Osteoblast (primary cell): ENCODE measurements around the gene NAALADL1. TPM values are rescaled to one million over a fixed set of nuclear protein-coding genes. Genes with fewer than 3 reads are reported as not detected.

Experiments used
- DNase-seq: peaks from one replicate; pipeline ENCODE4 v3.0.0; 2011; ENCODE audit warnings: low spot score, mixed read lengths; ENCODE audit not compliant: insufficient read length; ENCODE audit errors: missing footprints
- H2AFZ ChIP-seq: 2 replicates; pipeline ENCODE4 v1.6.0; 2011; ENCODE audit warnings: mild to moderate bottlenecking, low read length
- H3K27ac ChIP-seq: 2 replicates; pipeline ENCODE4 v1.5.1; 2011; ENCODE audit warnings: mild to moderate bottlenecking, low read depth, low read length, moderate library complexity
- H3K27me3 ChIP-seq: 2 replicates; pipeline ENCODE4 v1.6.0; 2012; ENCODE audit warnings: mild to moderate bottlenecking, control low read depth, inconsistent platforms, low read length, moderate library complexity; ENCODE audit not compliant: insufficient read depth
- H3K36me3 ChIP-seq: 2 replicates; pipeline ENCODE4 v1.5.1; 2011; ENCODE audit warnings: mild to moderate bottlenecking, low read length, control low read depth, moderate library complexity; ENCODE audit not compliant: insufficient read depth
- H3K4me1 ChIP-seq: 2 replicates; pipeline ENCODE4 v1.5.1; 2011; ENCODE audit warnings: mild to moderate bottlenecking, low read length, control low read depth, moderate library complexity; ENCODE audit not compliant: insufficient read depth
- H3K4me2 ChIP-seq: 2 replicates; pipeline ENCODE4 v1.6.0; 2011; ENCODE audit warnings: mild to moderate bottlenecking, low read length; ENCODE audit not compliant: insufficient read depth
- H3K4me3 ChIP-seq: fragments of 200-600 bp; sonication (generic); 3 replicates; pipeline ENCODE4 v1.5.1; 2012; ENCODE audit warnings: mild to moderate bottlenecking, low read length, inconsistent platforms; ENCODE audit not compliant: insufficient read depth
- H3K79me2 ChIP-seq: 2 replicates; pipeline ENCODE4 v1.6.0; 2012; ENCODE audit warnings: mild to moderate bottlenecking, low read length, control low read depth, inconsistent platforms; ENCODE audit not compliant: insufficient read depth
- H3K9me3 ChIP-seq: 2 replicates; pipeline ENCODE4 v1.5.1; 2011; ENCODE audit warnings: low read depth, low read length, control low read depth
- H4K20me1 ChIP-seq: 2 replicates; pipeline ENCODE4 v1.6.0; 2012; ENCODE audit warnings: mild to moderate bottlenecking, low read length, control low read depth; ENCODE audit not compliant: insufficient read depth
- CTCF ChIP-seq: IDR thresholded peaks from 2 replicates; pipeline ENCODE4 v1.5.1; 2011; ENCODE audit warnings: mild to moderate bottlenecking, low read depth, low read length, moderate library complexity; ENCODE audit errors: extremely low read depth
- total RNA-seq: library from RNA; depleted of rRNA; stranded (reverse); fragments of >200 nt; gene quantifications from 2 replicates; pipeline ENCODE4 v1.2.3, GENCODE V29; 2012

The NAALADL1 gene
- total RNA-seq: 15.6 and 17.7 TPM in 2 replicates

- Histone ChIP-seq H2AFZ (no peak within 1 kb of the TSS), H3K27me3 (peaks cover 9% of the 10 kb centered on the region), H3K79me2 (no peaks in the 10 kb centered on the region), H3K4me1 (no peaks in the 10 kb centered on the region), H3K4me3 (no peak within 1 kb of the TSS), H4K20me1 (no peaks in the 10 kb centered on the region), H3K9me3 (no peaks in the 10 kb centered on the region), H3K4me2 (no peak within 1 kb of the TSS), H3K36me3 (no peaks in the 10 kb centered on the region), H3K27ac (no peak within 1 kb of the TSS)
- peak; percentile 62 for DNase-seq
- TF ChIP-seq CTCF: no peak
Observed at GRCh38 chr11:65058419-65059054, at the start of gene NAALADL1. Gene NAALADL1 (minus strand): TSS chr11:65058553. CDS start chr11:65058521, 32 bp downstream.

- H2AFZ ChIP-seq: no peak overlapping the region
- H3K27me3 ChIP-seq: no peaks in the 10 kb centered on the region
- H3K79me2 ChIP-seq: peaks cover 17% of the 10 kb centered on the region
- H3K9me3 ChIP-seq: no peaks in the 10 kb centered on the region
- no peak for DNase-seq
- no peak for TF ChIP-seq CTCF
- no peak overlapping the region for H3K4me3 ChIP-seq
- no peak overlapping the region for H3K27ac ChIP-seq
- peaks cover 15% of the 10 kb centered on the region for H4K20me1 ChIP-seq
- H3K4me1 ChIP-seq: peaks cover 10% of the 10 kb centered on the region
- H3K4me2 ChIP-seq: no peak overlapping the region
- peaks cover 3% of the 10 kb centered on the region for H3K36me3 ChIP-seq
Observed at GRCh38 chr11:65107751-65108468, 49.6 kb upstream of the NAALADL1 start.

- peaks cover 9% of the 10 kb centered on the region for H3K4me1 ChIP-seq
- peaks cover 17% of the 10 kb centered on the region for H3K79me2 ChIP-seq
- no peak overlapping the region for H3K4me2 ChIP-seq
- no peak overlapping the region for H3K27ac ChIP-seq
- H3K27me3 ChIP-seq: no peaks in the 10 kb centered on the region
- peaks cover 15% of the 10 kb centered on the region for H4K20me1 ChIP-seq
- TF ChIP-seq CTCF: no peak
- no peaks in the 10 kb centered on the region for H3K9me3 ChIP-seq
- H3K4me3 ChIP-seq: no peak overlapping the region
- peaks cover 3% of the 10 kb centered on the region for H3K36me3 ChIP-seq
- no peak overlapping the region for H2AFZ ChIP-seq
- DNase-seq: no peak
Observed at GRCh38 chr11:65107078-65107477, 48.7 kb upstream of the NAALADL1 start.

- no peak for DNase-seq
- Histone ChIP-seq H3K27me3 (no peaks in the 10 kb centered on the region), H2AFZ (no peak overlapping the region), H4K20me1 (peaks cover 4% of the 10 kb centered on the region), H3K79me2 (peaks cover 19% of the 10 kb centered on the region), H3K4me3 (no peak overlapping the region), H3K27ac (no peak overlapping the region), H3K4me1 (peaks cover 9% of the 10 kb centered on the region), H3K9me3 (no peaks in the 10 kb centered on the region), H3K4me2 (no peak overlapping the region), H3K36me3 (peaks cover 3% of the 10 kb centered on the region)
- no peak for TF ChIP-seq CTCF
Observed at GRCh38 chr11:65104628-65105027, 46.3 kb upstream of the NAALADL1 start.
